SHP77 treated with DMSO at 0.1 percent for 48 hours (cell line): ENCODE measurements around the gene HOXC5.

Experiments
- DNase-seq: peaks from one replicate; lab custom pipeline; 2025; lab: John Stamatoyannopoulos, UW

The HOXC5 gene

DNA sequence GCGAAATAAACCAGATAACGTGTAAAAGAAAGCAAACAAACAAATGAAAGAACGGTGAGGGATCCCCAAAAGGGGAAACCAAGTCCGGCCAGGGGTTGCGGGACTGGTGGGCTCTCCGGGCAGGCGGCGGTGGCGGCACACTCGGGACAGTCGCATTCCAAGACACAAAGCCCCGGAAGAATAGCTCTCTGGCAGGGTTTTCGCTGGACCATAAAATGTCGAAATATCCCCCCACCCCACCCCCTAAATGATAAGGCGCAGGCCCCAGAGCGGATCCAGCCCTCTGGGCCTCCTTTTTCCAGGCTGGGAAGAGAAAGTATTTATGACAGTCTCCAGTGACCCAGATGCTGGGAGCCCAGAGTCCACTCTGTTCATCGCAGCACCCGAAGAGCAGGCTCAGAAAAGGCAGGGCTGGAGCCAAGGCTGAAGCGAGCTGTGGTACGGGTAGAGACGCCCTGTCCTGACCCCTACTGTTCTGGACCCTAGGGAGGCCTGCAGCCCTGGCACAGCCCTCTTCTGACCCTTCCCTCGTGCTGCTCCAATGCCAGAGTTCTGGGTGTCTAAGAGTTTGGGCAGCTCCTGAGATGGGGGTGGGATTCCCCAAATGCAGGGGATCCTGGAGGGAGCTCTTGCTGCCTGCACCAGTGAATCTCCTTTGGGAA is 26.2 kb upstream of the HOXC5 start:
- no peak for DNase-seq

GRCh38 chr12:54007538-54008259 is 25.2 kb upstream of the HOXC5 start:
- no peak for DNase-seq

GRCh38 chr12:54008260-54008552 is 24.6 kb upstream of the HOXC5 start:
- DNase-seq, result no peak

- no peak for DNase-seq
Observed at GRCh38 chr12:54009171-54010052, 23.4 kb upstream of the HOXC5 start.

DNA sequence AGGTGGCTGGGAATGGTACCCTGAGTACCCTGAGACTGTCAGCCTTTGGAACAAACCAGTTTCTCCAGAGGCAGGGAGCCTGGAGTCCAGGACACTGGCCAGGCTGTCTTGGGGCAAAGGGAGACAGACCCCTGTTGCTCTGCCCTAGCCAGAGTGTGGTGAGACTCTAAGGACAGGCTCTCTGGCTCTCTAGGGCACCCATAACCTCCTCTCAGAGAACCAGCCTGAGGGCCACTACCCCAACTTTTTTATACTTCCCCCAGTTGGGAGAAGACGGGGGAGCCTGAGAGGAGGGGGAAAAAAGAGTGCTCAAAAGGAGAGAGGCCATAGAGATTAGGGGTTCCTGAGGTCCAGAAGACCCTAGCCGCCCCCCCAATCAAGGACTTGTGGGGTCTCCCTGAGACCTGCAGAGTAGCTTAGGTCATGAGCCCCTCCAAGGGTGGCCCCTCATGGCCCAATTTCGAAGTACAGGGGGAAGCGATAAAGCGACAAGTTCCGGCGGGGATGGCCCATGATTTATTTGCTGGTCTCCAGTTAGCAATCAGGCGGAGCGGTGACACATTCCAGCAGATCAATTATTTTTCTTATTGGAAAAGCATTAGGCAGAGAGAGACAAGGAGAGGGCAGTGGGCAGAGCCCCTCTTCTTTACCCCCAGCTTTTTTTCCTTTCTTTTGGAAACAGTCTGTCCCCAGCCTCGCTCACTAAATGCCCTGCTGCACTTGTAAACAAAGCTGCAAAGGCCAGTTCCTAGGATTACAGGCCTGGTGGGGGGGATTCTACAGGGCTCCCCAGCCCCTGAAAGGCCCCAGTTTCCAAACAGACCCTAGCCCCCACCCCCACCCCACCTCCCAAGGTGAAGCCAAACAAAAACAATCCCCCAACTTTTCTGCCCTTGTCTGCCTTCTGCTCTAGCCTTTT is 22.5 kb upstream of the HOXC5 start:
- DNase-seq, result no peak

- no peak for DNase-seq
Observed at GRCh38 chr12:54010972-54011664, 21.7 kb upstream of the HOXC5 start.

DNA sequence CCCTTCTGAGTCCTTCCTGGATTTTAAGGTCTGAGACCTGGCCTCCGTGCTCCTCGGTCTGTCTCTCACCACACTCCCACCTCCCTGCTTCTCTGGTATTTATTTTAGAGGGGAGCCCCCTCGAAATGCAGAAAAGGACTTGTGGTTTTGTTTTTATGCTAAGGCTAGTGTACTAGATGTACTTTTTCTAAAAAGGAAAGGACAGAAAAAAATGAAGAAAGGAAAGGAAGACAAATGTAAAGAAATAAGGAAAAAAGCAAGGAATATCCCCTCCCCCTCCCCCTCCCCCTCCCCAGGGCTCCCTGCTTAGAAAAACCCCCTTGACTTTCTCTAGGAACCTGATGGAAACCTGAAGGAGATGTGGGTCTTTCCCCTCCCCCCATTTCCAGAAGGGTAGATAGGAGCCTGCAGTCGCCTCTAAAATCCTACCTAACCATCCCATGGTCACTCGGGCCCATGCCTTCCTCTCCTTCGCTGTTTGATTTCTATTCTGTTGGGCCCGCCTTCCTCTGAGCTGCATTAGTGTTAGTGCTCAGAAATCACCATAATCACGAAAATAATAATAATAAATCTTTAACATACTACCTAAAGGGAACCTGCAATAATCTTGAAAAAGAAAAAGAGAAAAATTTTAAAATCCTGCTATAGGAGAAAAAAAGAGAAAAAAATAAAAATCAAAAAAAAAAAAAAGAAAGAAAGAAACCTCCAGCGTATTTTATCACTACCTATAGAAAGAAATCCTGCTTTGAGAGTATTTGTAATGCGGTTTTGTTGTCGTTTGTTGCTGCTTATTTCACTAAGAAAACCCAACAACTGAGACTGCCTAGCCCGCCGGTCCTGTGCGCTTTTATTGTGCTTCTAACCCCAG is 21.0 kb upstream of the HOXC5 start:
- no peak for DNase-seq

GRCh38 chr12:54012631-54013409 is 20.0 kb upstream of the HOXC5 start:
- DNase-seq, result no peak

- DNase-seq, result no peak
Observed at GRCh38 chr12:54014377-54015017, 18.4 kb upstream of the HOXC5 start.

DNA sequence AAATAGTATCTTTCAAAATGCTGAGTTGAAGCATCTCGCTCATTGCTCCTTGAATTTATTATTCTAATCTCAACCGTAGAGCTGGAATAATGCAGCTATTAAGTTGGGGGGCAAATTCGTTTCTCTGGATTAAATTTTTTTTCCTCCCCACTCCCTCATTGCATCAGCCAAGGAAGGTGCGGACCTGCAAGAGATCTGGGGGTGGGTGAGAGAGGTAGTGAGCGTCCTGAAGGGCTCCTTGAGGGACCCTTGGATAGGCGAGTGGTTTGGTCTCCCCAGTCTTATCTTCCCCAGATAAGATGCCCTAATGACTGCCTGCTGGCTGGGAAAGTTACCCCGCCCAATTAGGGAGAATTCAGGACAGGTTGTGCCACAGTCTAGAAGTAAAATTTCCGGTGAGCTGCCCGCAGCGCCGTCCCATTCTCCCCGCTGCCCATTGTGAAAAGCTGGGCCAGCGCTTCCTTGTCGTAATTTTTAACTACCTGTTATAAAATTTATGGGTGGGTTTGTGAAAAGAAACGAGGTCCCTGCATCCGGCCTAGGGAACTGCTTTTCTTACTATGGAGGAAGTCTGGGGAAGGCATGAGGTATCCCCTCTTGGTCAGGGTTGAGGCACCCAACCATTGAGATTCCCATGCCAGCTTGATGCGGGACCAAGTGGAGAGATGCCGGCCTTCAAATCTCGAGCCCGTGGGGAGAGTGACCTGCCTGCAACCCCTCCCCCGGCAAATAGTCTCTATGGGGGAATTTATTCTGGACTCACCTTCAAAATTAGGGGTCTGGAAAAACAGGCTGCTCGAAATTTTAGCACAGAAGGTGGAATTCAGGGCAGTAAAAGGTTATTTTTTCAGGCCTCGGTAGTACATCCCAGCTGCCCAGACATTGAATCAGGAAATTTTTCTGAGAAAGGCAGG is 17.6 kb upstream of the HOXC5 start:
- DNase-seq, result no peak

DNA sequence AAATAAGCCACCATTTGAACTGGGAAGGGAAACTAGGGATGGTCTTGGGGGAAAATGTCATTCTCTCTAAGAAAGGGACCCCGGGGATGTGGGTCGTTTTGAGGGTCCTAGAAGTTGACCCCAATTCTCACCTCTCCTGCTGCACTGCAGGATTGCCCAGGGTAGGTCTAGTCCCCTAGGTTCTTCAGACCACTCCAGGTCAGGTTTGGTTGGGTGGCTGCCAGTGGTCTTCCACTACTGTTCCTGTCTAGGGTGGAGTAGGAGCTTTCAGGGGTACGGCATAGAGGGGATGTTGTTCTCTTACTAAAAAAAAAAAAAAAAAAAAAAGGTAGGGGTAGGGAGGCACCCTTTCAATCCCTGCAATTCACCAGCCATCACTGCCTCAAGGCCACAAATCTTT is 16.8 kb upstream of the HOXC5 start:
- no peak for DNase-seq

DNA sequence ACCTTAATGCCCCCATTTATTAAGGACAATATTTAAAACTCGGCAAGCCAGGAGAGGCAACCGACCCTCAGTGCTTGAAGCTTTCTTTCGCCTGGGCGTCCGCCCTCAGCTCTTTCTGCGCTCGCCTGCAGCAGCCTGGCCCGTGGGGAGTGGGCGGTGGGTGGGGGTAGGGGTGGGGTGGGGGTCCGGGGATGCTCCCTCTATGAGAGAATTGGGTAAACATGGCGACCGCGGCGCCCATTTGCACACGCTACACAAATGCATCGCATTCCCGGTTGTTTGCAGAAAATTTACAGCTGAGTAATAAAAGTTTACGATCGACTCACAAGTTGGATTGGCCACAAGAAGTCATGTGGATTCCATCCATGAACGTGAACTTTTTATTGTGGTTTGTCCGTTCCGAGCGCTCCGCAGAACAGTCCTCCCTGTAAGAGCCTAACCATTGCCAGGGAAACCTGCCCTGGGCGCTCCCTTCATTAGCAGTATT is 16.3 kb upstream of the HOXC5 start:
- DNase-seq, result peak; percentile 17

DNA sequence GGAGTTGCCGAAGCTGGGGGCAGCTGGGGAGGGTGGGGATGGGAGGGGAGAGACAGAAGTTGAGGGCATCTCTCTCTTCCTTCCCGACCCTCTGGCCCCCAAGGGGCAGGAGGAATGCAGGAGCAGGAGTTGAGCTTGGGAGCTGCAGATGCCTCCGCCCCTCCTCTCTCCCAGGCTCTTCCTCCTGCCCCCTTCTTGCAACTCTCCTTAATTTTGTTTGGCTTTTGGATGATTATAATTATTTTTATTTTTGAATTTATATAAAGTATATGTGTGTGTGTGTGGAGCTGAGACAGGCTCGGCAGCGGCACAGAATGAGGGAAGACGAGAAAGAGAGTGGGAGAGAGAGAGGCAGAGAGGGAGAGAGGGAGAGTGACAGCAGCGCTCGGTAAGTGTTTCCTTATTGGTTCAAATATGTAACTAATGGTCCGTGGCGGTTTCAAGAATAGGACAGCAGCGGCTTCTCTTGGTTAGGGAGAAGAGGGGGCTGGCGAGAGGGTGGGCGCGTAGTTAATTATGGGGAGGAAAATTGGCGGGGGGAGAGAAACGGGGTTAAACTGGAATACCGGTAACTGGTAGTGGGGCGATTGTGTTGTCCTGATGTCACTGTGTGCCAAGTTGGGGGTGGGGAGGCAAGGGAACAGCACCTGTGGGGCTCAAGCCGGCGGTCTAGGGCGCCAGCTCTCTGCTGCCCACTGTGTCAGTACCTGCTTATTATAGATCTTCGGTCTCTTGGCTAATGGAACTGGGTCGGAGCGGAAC is 15.6 kb upstream of the HOXC5 start:
- peak; percentile 80 for DNase-seq

DNA sequence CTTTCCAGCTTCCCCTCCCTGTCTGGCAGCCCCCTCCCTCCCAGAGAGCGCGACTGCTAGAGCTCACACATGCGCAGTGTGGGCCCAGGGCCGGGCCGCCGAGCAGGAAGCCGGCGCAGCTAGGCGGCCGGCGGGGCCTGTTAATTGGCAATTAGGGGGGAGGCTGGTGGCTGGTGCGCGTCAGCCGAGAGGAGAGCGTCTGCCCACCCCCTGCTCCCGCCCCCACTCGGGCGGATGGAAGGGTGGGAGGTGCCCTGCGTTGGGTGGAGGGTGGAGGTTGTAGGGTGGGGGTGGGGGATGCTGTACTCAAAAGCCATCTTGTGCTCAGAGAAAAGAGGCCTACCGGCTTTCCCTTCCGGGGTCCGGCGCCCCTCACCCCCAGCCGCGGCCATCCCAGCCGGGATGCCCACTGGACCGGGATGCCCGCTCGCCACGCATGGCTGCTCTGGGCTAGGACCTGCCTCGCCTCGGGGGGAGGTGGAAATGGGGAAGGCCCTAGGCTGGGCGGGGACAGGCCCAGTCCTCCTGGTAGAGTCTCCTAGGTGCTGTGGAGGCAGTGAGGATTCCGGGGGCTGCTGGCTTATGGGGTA is 14.9 kb upstream of the HOXC5 start:
- DNase-seq, result peak; percentile 88

- DNase-seq, result peak; percentile 19
Observed at GRCh38 chr12:54018468-54018984, 14.3 kb upstream of the HOXC5 start.

DNA sequence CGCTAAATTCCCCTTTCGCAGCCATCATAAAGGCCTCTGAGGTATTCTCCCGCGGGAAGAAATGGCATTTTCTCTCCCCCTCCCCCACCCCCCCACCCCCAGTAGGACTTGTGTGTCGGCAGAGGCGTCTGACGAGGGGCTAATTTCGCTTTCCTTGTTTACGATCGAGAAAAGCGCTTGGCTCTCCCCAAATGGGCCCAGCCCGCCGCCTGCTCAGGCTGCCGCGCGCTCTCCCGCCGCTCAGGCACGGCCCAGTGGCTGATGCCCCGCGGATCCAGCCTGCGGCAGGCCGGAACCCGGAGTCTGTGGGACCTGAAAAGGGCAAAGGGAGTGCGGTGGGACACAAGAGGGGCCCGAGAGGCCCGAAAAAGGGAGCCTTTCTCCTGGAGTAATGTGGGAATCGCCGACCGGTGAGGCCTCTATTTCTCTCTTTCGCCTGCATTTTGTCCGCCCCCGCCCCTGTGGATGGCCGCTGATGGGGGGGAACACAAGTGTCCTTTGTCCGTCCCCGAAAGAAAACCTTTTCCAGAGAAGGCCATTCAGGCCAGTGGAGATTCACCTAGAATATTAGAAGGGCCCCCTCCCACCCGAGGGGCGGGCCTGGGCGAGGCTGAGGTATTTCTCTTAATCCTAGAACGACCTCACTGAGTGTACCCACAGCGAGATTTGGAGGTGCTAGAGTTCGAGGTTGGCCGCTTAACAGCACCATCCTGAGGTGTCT is 13.6 kb upstream of the HOXC5 start:
- no peak for DNase-seq
